GM23338 (cell line): ENCODE data around the gene ICOS. TPM values are rescaled to one million over a fixed set of nuclear protein-coding genes. Genes with fewer than 3 reads are reported as not detected.

Experiments used
- ATAC-seq: fragments of 200-7000 bp; cut with Tn5 transposase; 3 replicates; pipeline ENCODE4 v1.9.1; 2020
- DNase-seq: peaks from one replicate; pipeline ENCODE4 v3.0.0-alpha.2; 2015; ENCODE audit warnings: low spot score
- H2AFZ ChIP-seq: fragments of 200-600 bp; sonication (generic); 2 replicates; pipeline ENCODE4 v1.8.0; 2016; ENCODE audit warnings: antibody characterized with exemption, mild to moderate bottlenecking, moderate library complexity
- H3F3A ChIP-seq: fragments of 200-600 bp; sonication (generic); replicated peaks from 2 replicates; pipeline ENCODE4 v1.8.0; 2017; ENCODE audit warnings: antibody characterized with exemption, mixed run types, low read depth
- H3K27ac ChIP-seq: fragments of 200-600 bp; sonication (generic); 2 replicates; pipeline ENCODE4 v1.6.1; 2016; ENCODE audit warnings: low read depth
- H3K27me3 ChIP-seq: fragments of 200-600 bp; sonication (generic); 2 replicates; pipeline ENCODE4 v1.8.0; 2016; ENCODE audit warnings: mild to moderate bottlenecking, mixed run types, moderate library complexity; ENCODE audit not compliant: insufficient read depth
- H3K36me3 ChIP-seq: fragments of 200-600 bp; sonication (generic); 2 replicates; pipeline ENCODE4 v1.8.0; 2016; ENCODE audit warnings: mild to moderate bottlenecking; ENCODE audit not compliant: insufficient read depth
- H3K4me1 ChIP-seq: fragments of 200-600 bp; sonication (generic); 2 replicates; pipeline ENCODE4 v1.8.0; 2016; ENCODE audit warnings: mild to moderate bottlenecking, moderate library complexity; ENCODE audit not compliant: insufficient read depth
- H3K4me2 ChIP-seq: fragments of 200-600 bp; sonication (generic); 2 replicates; pipeline ENCODE4 v1.7.1; 2017; ENCODE audit warnings: mixed run types
- H3K4me3 ChIP-seq: fragments of 200-600 bp; sonication (generic); 2 replicates; pipeline ENCODE4 v1.6.1; 2016; ENCODE audit warnings: mixed run types
- H3K79me2 ChIP-seq: fragments of 200-600 bp; sonication (generic); replicated peaks from 2 replicates; pipeline ENCODE4 v1.8.0; 2017; ENCODE audit warnings: mild to moderate bottlenecking; ENCODE audit not compliant: insufficient read depth
- H3K9me2 ChIP-seq: fragments of 200-600 bp; sonication (generic); 2 replicates; pipeline ENCODE4 v1.8.0; 2017; ENCODE audit not compliant: insufficient read depth
- H4K20me1 ChIP-seq: fragments of 200-600 bp; sonication (generic); replicated peaks from 2 replicates; pipeline ENCODE4 v1.8.0; 2017; ENCODE audit warnings: mild to moderate bottlenecking; ENCODE audit not compliant: insufficient read depth
- H3K27ac Mint-ChIP-seq: 2 replicates; pipeline ENCODE4 v1.8.0; 2020; ENCODE audit warnings: inconsistent platforms, mild to moderate bottlenecking, moderate library complexity, mixed read lengths
- H3K27me3 Mint-ChIP-seq: 3 replicates; pipeline ENCODE4 v1.8.0; 2022; ENCODE audit warnings: low read depth, mild to moderate bottlenecking, moderate library complexity, mixed read lengths, inconsistent platforms; ENCODE audit not compliant: insufficient read depth, poor library complexity
- H3K36me3 Mint-ChIP-seq: 3 replicates; pipeline ENCODE4 v1.8.0; 2021; ENCODE audit warnings: low read depth, mild to moderate bottlenecking, inconsistent platforms, moderate library complexity, mixed read lengths
- H3K4me1 Mint-ChIP-seq: 3 replicates; pipeline ENCODE4 v1.8.0; 2020; ENCODE audit warnings: mild to moderate bottlenecking, inconsistent platforms, mixed read lengths
- H3K4me3 Mint-ChIP-seq: 3 replicates; pipeline ENCODE4 v1.8.0; 2021; ENCODE audit warnings: moderate library complexity, mild to moderate bottlenecking, inconsistent platforms, mixed read lengths
- H3K9me3 Mint-ChIP-seq: 3 replicates; pipeline ENCODE4 v1.8.0; 2020; ENCODE audit warnings: moderate library complexity, mild to moderate bottlenecking, inconsistent platforms, mixed read lengths
- CREB1 ChIP-seq: fragments of 250-450 bp; sonication (Bioruptor Pico); IDR thresholded peaks from 2 replicates; pipeline ENCODE4 v1.5.0; 2020; ENCODE audit warnings: low read depth, mild to moderate bottlenecking, moderate library complexity
- EZH2 ChIP-seq: fragments of 200-600 bp; sonication (generic); IDR thresholded peaks from one replicate; pipeline ENCODE4 v1.8.0; 2017; ENCODE audit warnings: antibody characterized with exemption, mild to moderate bottlenecking, low read depth; ENCODE audit not compliant: unreplicated experiment
- EZH2phosphoT487 ChIP-seq: fragments of 200-600 bp; sonication (generic); IDR thresholded peaks from one replicate; pipeline ENCODE4 v1.8.1; 2018; ENCODE audit warnings: antibody characterized with exemption; ENCODE audit not compliant: unreplicated experiment
- JUNB ChIP-seq: IDR thresholded peaks from one replicate; pipeline ENCODE4 v1.6.1; 2016; ENCODE audit warnings: antibody characterized with exemption; ENCODE audit not compliant: unreplicated experiment
- NANOG ChIP-seq: IDR thresholded peaks from 2 replicates; pipeline ENCODE4 v1.6.1; 2016; ENCODE audit warnings: antibody characterized with exemption, borderline replicate concordance
- POLR2AphosphoS5 ChIP-seq: IDR thresholded peaks from 2 replicates; pipeline ENCODE4 v1.6.1; 2016; ENCODE audit warnings: antibody characterized with exemption, low read depth
- STAT1 ChIP-seq: IDR thresholded peaks from one replicate; pipeline ENCODE4 v1.6.1; 2016; ENCODE audit warnings: antibody characterized with exemption; ENCODE audit not compliant: unreplicated experiment
- ZNF114 ChIP-seq: fragments of 250-450 bp; sonication (Bioruptor Pico); IDR thresholded peaks from 2 replicates; pipeline ENCODE4 v1.5.0; 2020; ENCODE audit warnings: mild to moderate bottlenecking, moderate library complexity
- ZNF331 ChIP-seq: fragments of 250-450 bp; sonication (Bioruptor Pico); IDR thresholded peaks from 2 replicates; pipeline ENCODE4 v1.5.0; 2020; ENCODE audit warnings: low read depth, mild to moderate bottlenecking, moderate library complexity
- polyA plus RNA-seq: library from polyadenylated mRNA; unstranded; fragments of >200 nt; fragmentation: Nextera tagmentation; extraction: Ambion mirVana; gene quantifications from 2 replicates; pipeline ENCODE4 v1.2.1, GENCODE V29; 2016
- total RNA-seq: library from RNA; depleted of rRNA; stranded (reverse); fragments of >200 nt; shearing (Covaris generic); gene quantifications from 2 replicates; pipeline ENCODE4 v1.2.3, GENCODE V29; 2014
- TF ChIP-seq, protein P1 (sequence below): fragments of 250-450 bp; sonication (Bioruptor Pico); IDR thresholded peaks from 2 replicates; pipeline ENCODE4 v1.5.0; 2020; ENCODE audit warnings: mild to moderate bottlenecking, moderate library complexity
- TF ChIP-seq, protein P2 (sequence below): IDR thresholded peaks from one replicate; pipeline ENCODE4 v1.6.1; 2018; ENCODE audit warnings: antibody characterized with exemption; ENCODE audit not compliant: unreplicated experiment
- TF ChIP-seq, protein P3 (sequence below): IDR thresholded peaks from 2 replicates; pipeline ENCODE4 v1.6.1; 2016; ENCODE audit warnings: antibody characterized with exemption
- TF ChIP-seq, protein P4 (sequence below), 2 experiments: fragments of 200-600 bp in 1 of 2; sonication (generic) in 1 of 2; conservative IDR thresholded peaks; 2 replicates each; pipeline versions ENCODE4 v1.5.1 to v1.6.1; 2016 to 2017; ENCODE audit warnings: antibody characterized with exemption in 2 of 2, low read depth in 2 of 2, mild to moderate bottlenecking in 2 of 2, moderate library complexity in 1 of 2

Gene ICOS
- total and polyA plus RNA-seq, 2 experiments from 2014 or later, result not detected

- Histone ChIP-seq H2AFZ (no peak overlapping the region), H3K27me3 (no peaks in the 10 kb centered on the region), H3K9me2 (no peaks in the 10 kb centered on the region), H4K20me1 (no peaks in the 10 kb centered on the region), H3F3A (no peaks in the 10 kb centered on the region), H3K4me3 (no peak overlapping the region), H3K4me2 (no peak overlapping the region), H3K36me3 (no peaks in the 10 kb centered on the region; the same call in 1 of the 2 replicates), H3K4me1 (no peaks in the 10 kb centered on the region), H3K79me2 (no peaks in the 10 kb centered on the region), H3K27ac (no peak overlapping the region)
- no peak for ATAC-seq
- no peak overlapping the region for H3K27ac Mint-ChIP-seq
- peaks cover 11% of the 10 kb centered on the region for H3K9me3 Mint-ChIP-seq
- no peak overlapping the region for H3K4me3 Mint-ChIP-seq
- H3K4me1 Mint-ChIP-seq, result no peaks in the 10 kb centered on the region; the same call in 2 of the 3 replicates
- peaks cover 8% of the 10 kb centered on the region; the same call in 2 of the 3 replicates for H3K36me3 Mint-ChIP-seq
- no peaks in the 10 kb centered on the region for H3K27me3 Mint-ChIP-seq
- TF ChIP-seq, protein P1, sequence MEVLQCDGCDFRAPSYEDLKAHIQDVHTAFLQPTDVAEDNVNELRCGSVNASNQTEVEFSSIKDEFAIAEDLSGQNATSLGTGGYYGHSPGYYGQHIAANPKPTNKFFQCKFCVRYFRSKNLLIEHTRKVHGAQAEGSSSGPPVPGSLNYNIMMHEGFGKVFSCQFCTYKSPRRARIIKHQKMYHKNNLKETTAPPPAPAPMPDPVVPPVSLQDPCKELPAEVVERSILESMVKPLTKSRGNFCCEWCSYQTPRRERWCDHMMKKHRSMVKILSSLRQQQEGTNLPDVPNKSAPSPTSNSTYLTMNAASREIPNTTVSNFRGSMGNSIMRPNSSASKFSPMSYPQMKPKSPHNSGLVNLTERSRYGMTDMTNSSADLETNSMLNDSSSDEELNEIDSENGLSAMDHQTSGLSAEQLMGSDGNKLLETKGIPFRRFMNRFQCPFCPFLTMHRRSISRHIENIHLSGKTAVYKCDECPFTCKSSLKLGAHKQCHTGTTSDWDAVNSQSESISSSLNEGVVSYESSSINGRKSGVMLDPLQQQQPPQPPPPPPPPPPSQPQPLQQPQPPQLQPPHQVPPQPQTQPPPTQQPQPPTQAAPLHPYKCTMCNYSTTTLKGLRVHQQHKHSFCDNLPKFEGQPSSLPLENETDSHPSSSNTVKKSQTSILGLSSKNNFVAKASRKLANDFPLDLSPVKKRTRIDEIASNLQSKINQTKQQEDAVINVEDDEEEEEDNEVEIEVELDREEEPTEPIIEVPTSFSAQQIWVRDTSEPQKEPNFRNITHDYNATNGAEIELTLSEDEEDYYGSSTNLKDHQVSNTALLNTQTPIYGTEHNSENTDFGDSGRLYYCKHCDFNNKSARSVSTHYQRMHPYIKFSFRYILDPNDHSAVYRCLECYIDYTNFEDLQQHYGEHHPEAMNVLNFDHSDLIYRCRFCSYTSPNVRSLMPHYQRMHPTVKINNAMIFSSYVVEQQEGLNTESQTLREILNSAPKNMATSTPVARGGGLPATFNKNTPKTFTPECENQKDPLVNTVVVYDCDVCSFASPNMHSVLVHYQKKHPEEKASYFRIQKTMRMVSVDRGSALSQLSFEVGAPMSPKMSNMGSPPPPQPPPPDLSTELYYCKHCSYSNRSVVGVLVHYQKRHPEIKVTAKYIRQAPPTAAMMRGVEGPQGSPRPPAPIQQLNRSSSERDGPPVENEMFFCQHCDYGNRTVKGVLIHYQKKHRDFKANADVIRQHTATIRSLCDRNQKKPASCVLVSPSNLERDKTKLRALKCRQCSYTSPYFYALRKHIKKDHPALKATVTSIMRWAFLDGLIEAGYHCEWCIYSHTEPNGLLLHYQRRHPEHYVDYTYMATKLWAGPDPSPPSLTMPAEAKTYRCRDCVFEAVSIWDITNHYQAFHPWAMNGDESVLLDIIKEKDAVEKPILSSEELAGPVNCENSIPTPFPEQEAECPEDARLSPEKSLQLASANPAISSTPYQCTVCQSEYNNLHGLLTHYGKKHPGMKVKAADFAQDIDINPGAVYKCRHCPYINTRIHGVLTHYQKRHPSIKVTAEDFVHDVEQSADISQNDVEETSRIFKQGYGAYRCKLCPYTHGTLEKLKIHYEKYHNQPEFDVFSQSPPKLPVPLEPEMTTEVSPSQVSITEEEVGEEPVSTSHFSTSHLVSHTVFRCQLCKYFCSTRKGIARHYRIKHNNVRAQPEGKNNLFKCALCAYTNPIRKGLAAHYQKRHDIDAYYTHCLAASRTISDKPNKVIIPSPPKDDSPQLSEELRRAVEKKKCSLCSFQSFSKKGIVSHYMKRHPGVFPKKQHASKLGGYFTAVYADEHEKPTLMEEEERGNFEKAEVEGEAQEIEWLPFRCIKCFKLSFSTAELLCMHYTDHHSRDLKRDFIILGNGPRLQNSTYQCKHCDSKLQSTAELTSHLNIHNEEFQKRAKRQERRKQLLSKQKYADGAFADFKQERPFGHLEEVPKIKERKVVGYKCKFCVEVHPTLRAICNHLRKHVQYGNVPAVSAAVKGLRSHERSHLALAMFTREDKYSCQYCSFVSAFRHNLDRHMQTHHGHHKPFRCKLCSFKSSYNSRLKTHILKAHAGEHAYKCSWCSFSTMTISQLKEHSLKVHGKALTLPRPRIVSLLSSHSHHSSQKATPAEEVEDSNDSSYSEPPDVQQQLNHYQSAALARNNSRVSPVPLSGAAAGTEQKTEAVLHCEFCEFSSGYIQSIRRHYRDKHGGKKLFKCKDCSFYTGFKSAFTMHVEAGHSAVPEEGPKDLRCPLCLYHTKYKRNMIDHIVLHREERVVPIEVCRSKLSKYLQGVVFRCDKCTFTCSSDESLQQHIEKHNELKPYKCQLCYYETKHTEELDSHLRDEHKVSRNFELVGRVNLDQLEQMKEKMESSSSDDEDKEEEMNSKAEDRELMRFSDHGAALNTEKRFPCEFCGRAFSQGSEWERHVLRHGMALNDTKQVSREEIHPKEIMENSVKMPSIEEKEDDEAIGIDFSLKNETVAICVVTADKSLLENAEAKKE (CRISPR knock-in tag), result no peak
- TF ChIP-seq POLR2AphosphoS5 (no peak), NANOG (no peak), ZNF331 (no peak), JUNB (no peak), EZH2 (no peak), STAT1 (no peak), ZNF114 (no peak), CREB1 (CRISPR knock-in tag) (no peak), EZH2phosphoT487 (no peak)
- TF ChIP-seq, protein P2, sequence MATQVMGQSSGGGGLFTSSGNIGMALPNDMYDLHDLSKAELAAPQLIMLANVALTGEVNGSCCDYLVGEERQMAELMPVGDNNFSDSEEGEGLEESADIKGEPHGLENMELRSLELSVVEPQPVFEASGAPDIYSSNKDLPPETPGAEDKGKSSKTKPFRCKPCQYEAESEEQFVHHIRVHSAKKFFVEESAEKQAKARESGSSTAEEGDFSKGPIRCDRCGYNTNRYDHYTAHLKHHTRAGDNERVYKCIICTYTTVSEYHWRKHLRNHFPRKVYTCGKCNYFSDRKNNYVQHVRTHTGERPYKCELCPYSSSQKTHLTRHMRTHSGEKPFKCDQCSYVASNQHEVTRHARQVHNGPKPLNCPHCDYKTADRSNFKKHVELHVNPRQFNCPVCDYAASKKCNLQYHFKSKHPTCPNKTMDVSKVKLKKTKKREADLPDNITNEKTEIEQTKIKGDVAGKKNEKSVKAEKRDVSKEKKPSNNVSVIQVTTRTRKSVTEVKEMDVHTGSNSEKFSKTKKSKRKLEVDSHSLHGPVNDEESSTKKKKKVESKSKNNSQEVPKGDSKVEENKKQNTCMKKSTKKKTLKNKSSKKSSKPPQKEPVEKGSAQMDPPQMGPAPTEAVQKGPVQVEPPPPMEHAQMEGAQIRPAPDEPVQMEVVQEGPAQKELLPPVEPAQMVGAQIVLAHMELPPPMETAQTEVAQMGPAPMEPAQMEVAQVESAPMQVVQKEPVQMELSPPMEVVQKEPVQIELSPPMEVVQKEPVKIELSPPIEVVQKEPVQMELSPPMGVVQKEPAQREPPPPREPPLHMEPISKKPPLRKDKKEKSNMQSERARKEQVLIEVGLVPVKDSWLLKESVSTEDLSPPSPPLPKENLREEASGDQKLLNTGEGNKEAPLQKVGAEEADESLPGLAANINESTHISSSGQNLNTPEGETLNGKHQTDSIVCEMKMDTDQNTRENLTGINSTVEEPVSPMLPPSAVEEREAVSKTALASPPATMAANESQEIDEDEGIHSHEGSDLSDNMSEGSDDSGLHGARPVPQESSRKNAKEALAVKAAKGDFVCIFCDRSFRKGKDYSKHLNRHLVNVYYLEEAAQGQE, result no peak
- TF ChIP-seq, protein P3, sequence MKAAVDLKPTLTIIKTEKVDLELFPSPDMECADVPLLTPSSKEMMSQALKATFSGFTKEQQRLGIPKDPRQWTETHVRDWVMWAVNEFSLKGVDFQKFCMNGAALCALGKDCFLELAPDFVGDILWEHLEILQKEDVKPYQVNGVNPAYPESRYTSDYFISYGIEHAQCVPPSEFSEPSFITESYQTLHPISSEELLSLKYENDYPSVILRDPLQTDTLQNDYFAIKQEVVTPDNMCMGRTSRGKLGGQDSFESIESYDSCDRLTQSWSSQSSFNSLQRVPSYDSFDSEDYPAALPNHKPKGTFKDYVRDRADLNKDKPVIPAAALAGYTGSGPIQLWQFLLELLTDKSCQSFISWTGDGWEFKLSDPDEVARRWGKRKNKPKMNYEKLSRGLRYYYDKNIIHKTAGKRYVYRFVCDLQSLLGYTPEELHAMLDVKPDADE, result no peak
- TF ChIP-seq, protein P4, sequence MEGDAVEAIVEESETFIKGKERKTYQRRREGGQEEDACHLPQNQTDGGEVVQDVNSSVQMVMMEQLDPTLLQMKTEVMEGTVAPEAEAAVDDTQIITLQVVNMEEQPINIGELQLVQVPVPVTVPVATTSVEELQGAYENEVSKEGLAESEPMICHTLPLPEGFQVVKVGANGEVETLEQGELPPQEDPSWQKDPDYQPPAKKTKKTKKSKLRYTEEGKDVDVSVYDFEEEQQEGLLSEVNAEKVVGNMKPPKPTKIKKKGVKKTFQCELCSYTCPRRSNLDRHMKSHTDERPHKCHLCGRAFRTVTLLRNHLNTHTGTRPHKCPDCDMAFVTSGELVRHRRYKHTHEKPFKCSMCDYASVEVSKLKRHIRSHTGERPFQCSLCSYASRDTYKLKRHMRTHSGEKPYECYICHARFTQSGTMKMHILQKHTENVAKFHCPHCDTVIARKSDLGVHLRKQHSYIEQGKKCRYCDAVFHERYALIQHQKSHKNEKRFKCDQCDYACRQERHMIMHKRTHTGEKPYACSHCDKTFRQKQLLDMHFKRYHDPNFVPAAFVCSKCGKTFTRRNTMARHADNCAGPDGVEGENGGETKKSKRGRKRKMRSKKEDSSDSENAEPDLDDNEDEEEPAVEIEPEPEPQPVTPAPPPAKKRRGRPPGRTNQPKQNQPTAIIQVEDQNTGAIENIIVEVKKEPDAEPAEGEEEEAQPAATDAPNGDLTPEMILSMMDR (conservative IDR thresholded peaks at IDR 0.05; ENCODE audit: low read depth in 2 of 2), result no peak
- DNase-seq, result no peak
Measured at GRCh38 chr2:203905656-203906055, 30.9 kb upstream of the ICOS start.
